Activated naive CD4-positive, alpha-beta T cell treated with anti-CD3 and anti-CD28 coated beads, Interleukin-2, amount 50 U/mL, for 24 hours (primary cell): ENCODE data around the gene CEMIP.
"Not testable (repeated sequence)": the region's sequence is repeated elsewhere in the genome, so short reads cannot be mapped to it uniquely, and the experiment has no call there.

Experiments
- H3K27ac Mint-ChIP-seq: one replicate; pipeline ENCODE4 v1.8.0; 2021; ENCODE audit warnings: mild to moderate bottlenecking, mixed read lengths
- H3K27me3 Mint-ChIP-seq: one replicate; pipeline ENCODE4 v1.8.0; 2021; ENCODE audit warnings: mixed read lengths
- H3K36me3 Mint-ChIP-seq: one replicate; pipeline ENCODE4 v1.8.0; 2021; ENCODE audit warnings: mixed read lengths
- H3K4me1 Mint-ChIP-seq: one replicate; pipeline ENCODE4 v1.8.0; 2021; ENCODE audit warnings: mixed read lengths
- H3K4me3 Mint-ChIP-seq: one replicate; pipeline ENCODE4 v1.8.0; 2021; ENCODE audit warnings: mild to moderate bottlenecking, mixed read lengths
- H3K9me3 Mint-ChIP-seq: one replicate; pipeline ENCODE4 v1.8.0; 2021; ENCODE audit warnings: mixed read lengths

CEMIP gene

GRCh38 chr15:80940851-80941250 is 161.7 kb downstream of the CEMIP start:
- H3K36me3 Mint-ChIP-seq, result peaks cover 10% of the 10 kb centered on the region
- H3K4me1 Mint-ChIP-seq, result no peaks in the 10 kb centered on the region
- H3K9me3 Mint-ChIP-seq, result no peaks in the 10 kb centered on the region
- H3K4me3 Mint-ChIP-seq, result no peak overlapping the region
- H3K27me3 Mint-ChIP-seq, result no peaks in the 10 kb centered on the region
- no peak overlapping the region for H3K27ac Mint-ChIP-seq

GRCh38 chr15:80942266-80942665 is 163.1 kb downstream of the CEMIP start:
- Mint-ChIP-seq H3K27ac (no peak overlapping the region), H3K27me3 (no peaks in the 10 kb centered on the region), H3K4me3 (no peak overlapping the region), H3K9me3 (no peaks in the 10 kb centered on the region), H3K4me1 (no peaks in the 10 kb centered on the region), H3K36me3 (peaks cover 10% of the 10 kb centered on the region)

GRCh38 chr15:80942746-80943565 is 163.8 kb downstream of the CEMIP start:
- H3K9me3 Mint-ChIP-seq, result no peaks in the 10 kb centered on the region
- peaks cover 13% of the 10 kb centered on the region for H3K36me3 Mint-ChIP-seq
- H3K27ac Mint-ChIP-seq, result no peak overlapping the region
- no peaks in the 10 kb centered on the region for H3K4me1 Mint-ChIP-seq
- H3K27me3 Mint-ChIP-seq, result no peaks in the 10 kb centered on the region
- H3K4me3 Mint-ChIP-seq, result no peak overlapping the region

- H3K36me3 Mint-ChIP-seq, result peaks cover 17% of the 10 kb centered on the region
- no peaks in the 10 kb centered on the region for H3K27me3 Mint-ChIP-seq
- H3K4me1 Mint-ChIP-seq, result no peaks in the 10 kb centered on the region
- H3K9me3 Mint-ChIP-seq, result no peaks in the 10 kb centered on the region
- H3K27ac Mint-ChIP-seq, result no peak overlapping the region
- H3K4me3 Mint-ChIP-seq, result no peak overlapping the region
These were observed 165.6 kb downstream of the CEMIP start for GRCh38 chr15:80944818-80945217.

- Mint-ChIP-seq H3K9me3 (no peaks in the 10 kb centered on the region), H3K4me3 (no peak overlapping the region), H3K27me3 (no peaks in the 10 kb centered on the region), H3K27ac (no peak overlapping the region), H3K36me3 (peaks cover 17% of the 10 kb centered on the region), H3K4me1 (no peaks in the 10 kb centered on the region)
These were observed 166.4 kb downstream of the CEMIP start for GRCh38 chr15:80945605-80946004.

- Mint-ChIP-seq H3K4me1 (no peaks in the 10 kb centered on the region), H3K9me3 (no peaks in the 10 kb centered on the region), H3K27ac (no peak overlapping the region), H3K36me3 (peaks cover 17% of the 10 kb centered on the region), H3K4me3 (no peak overlapping the region), H3K27me3 (no peaks in the 10 kb centered on the region)
These were observed 167.4 kb downstream of the CEMIP start for GRCh38 chr15:80946576-80946975.

GRCh38 chr15:80948651-80949292 is 169.6 kb downstream of the CEMIP start:
- Mint-ChIP-seq H3K27me3 (no peaks in the 10 kb centered on the region), H3K36me3 (peaks cover 23% of the 10 kb centered on the region), H3K9me3 (no peaks in the 10 kb centered on the region), H3K4me3 (no peak overlapping the region), H3K4me1 (peaks cover 6% of the 10 kb centered on the region), H3K27ac (no peak overlapping the region)

GRCh38 chr15:80949756-80950155 is 170.6 kb downstream of the CEMIP start:
- no peak overlapping the region for H3K27ac Mint-ChIP-seq
- peaks cover 20% of the 10 kb centered on the region for H3K36me3 Mint-ChIP-seq
- H3K4me3 Mint-ChIP-seq, result no peak overlapping the region
- peaks cover 6% of the 10 kb centered on the region for H3K4me1 Mint-ChIP-seq
- no peaks in the 10 kb centered on the region for H3K27me3 Mint-ChIP-seq
- no peaks in the 10 kb centered on the region for H3K9me3 Mint-ChIP-seq

GRCh38 chr15:80950291-80951078 is 171.3 kb downstream of the CEMIP start:
- H3K27me3 Mint-ChIP-seq, result no peaks in the 10 kb centered on the region
- peaks cover 20% of the 10 kb centered on the region for H3K36me3 Mint-ChIP-seq
- H3K9me3 Mint-ChIP-seq, result no peaks in the 10 kb centered on the region
- no peak overlapping the region for H3K4me3 Mint-ChIP-seq
- H3K27ac Mint-ChIP-seq, result no peak overlapping the region
- peaks cover 9% of the 10 kb centered on the region for H3K4me1 Mint-ChIP-seq

- Mint-ChIP-seq H3K27ac (no peak overlapping the region), H3K9me3 (no peaks in the 10 kb centered on the region), H3K27me3 (no peaks in the 10 kb centered on the region), H3K36me3 (peaks cover 20% of the 10 kb centered on the region), H3K4me3 (no peak overlapping the region), H3K4me1 (peaks cover 19% of the 10 kb centered on the region)
These were observed 172.8 kb downstream of the CEMIP start for GRCh38 chr15:80951941-80952340.

GRCh38 chr15:80953001-80953952 is 174.1 kb downstream of the CEMIP start:
- Mint-ChIP-seq H3K27me3 (no peaks in the 10 kb centered on the region), H3K4me3 (no peak overlapping the region), H3K36me3 (peaks cover 20% of the 10 kb centered on the region), H3K27ac (peak overlapping the region; percentile 59), H3K9me3 (no peaks in the 10 kb centered on the region), H3K4me1 (peaks cover 19% of the 10 kb centered on the region)

GRCh38 chr15:80953953-80954778 is 175.0 kb downstream of the CEMIP start:
- peaks cover 19% of the 10 kb centered on the region for H3K4me1 Mint-ChIP-seq
- no peak overlapping the region for H3K27ac Mint-ChIP-seq
- H3K36me3 Mint-ChIP-seq, result peaks cover 20% of the 10 kb centered on the region
- no peaks in the 10 kb centered on the region for H3K9me3 Mint-ChIP-seq
- no peaks in the 10 kb centered on the region for H3K27me3 Mint-ChIP-seq
- H3K4me3 Mint-ChIP-seq, result no peak overlapping the region

- peaks cover 19% of the 10 kb centered on the region for H3K4me1 Mint-ChIP-seq
- not testable (repeated sequence) for H3K27me3 Mint-ChIP-seq, H3K4me3 Mint-ChIP-seq, H3K9me3 Mint-ChIP-seq
- peaks cover 26% of the 10 kb centered on the region for H3K36me3 Mint-ChIP-seq
- peak overlapping the region; percentile 24 for H3K27ac Mint-ChIP-seq
These were observed 176.6 kb downstream of the CEMIP start for GRCh38 chr15:80955571-80956452.
